ENCODE data around the gene PCF11. TPM values are rescaled to one million over a fixed set of nuclear protein-coding genes. Genes with fewer than 3 reads are reported as not detected.
A peak's percentile ranks its signal among the peaks of the same experiment; 100 is the strongest.

PCF11 gene
- total and polyA plus RNA-seq, 2 of the 13 experiments (the other 11 are each of a cell fraction or from before 2014, with no cell fraction given), result 40.3 to 47.7 TPM

GRCh38 chr11:83156996-83157593 is at the start of gene PCF11 (continued):
- TF ChIP-seq ZMYM4 (CRISPR knock-in tag; IDR thresholded peaks at IDR 0.05), result no peak; the same call in none of the 2 replicates
- TF ChIP-seq ZNF770 (CRISPR knock-in tag; IDR thresholded peaks at IDR 0.05), result no peak
- no peak for TF ChIP-seq SMARCE1 (IDR thresholded peaks at IDR 0.05; ENCODE audit: borderline replicate concordance)
- peak; percentile 58; the same call in 1 of the 2 replicates for TF ChIP-seq ZSCAN31 (CRISPR knock-in tag; IDR thresholded peaks at IDR 0.05; ENCODE audit: low read depth)
- TF ChIP-seq ZNF775 (CRISPR knock-in tag; IDR thresholded peaks at IDR 0.05; ENCODE audit: borderline replicate concordance), result no peak
- TF ChIP-seq NFIB (CRISPR knock-in tag; IDR thresholded peaks at IDR 0.05; ENCODE audit: borderline replicate concordance), result no peak
- TF ChIP-seq, protein P1, sequence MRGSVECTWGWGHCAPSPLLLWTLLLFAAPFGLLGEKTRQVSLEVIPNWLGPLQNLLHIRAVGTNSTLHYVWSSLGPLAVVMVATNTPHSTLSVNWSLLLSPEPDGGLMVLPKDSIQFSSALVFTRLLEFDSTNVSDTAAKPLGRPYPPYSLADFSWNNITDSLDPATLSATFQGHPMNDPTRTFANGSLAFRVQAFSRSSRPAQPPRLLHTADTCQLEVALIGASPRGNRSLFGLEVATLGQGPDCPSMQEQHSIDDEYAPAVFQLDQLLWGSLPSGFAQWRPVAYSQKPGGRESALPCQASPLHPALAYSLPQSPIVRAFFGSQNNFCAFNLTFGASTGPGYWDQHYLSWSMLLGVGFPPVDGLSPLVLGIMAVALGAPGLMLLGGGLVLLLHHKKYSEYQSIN (CRISPR knock-in tag; IDR thresholded peaks at IDR 0.05; ENCODE audit: borderline replicate concordance), result no peak
- 0 out of 2 replicates have a peak, but pooled peaks have one; percentile 12 for TF ChIP-seq CHCHD3 (CRISPR knock-in tag; IDR thresholded peaks at IDR 0.05)
- TF ChIP-seq, protein P2, sequence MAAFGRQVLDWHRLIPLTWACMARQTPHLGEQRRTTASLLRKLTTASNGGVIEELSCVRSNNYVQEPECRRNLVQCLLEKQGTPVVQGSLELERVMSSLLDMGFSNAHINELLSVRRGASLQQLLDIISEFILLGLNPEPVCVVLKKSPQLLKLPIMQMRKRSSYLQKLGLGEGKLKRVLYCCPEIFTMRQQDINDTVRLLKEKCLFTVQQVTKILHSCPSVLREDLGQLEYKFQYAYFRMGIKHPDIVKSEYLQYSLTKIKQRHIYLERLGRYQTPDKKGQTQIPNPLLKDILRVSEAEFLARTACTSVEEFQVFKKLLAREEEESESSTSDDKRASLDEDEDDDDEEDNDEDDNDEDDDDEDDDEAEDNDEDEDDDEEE (CRISPR knock-in tag; IDR thresholded peaks at IDR 0.05), result peak; percentile 73; the same call in 1 of the 2 replicates
- TF ChIP-seq AHR (CRISPR knock-in tag; IDR thresholded peaks at IDR 0.05), result no peak; the same call in 1 of the 2 replicates
- no peak; the same call in 1 of the 2 replicates for TF ChIP-seq MEF2D (CRISPR knock-in tag; IDR thresholded peaks at IDR 0.05)
- TF ChIP-seq, protein P3, sequence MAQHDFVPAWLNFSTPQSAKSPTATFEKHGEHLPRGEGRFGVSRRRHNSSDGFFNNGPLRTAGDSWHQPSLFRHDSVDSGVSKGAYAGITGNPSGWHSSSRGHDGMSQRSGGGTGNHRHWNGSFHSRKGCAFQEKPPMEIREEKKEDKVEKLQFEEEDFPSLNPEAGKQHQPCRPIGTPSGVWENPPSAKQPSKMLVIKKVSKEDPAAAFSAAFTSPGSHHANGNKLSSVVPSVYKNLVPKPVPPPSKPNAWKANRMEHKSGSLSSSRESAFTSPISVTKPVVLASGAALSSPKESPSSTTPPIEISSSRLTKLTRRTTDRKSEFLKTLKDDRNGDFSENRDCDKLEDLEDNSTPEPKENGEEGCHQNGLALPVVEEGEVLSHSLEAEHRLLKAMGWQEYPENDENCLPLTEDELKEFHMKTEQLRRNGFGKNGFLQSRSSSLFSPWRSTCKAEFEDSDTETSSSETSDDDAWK (CRISPR knock-in tag; IDR thresholded peaks at IDR 0.05), result no peak
- TF ChIP-seq, protein P4, sequence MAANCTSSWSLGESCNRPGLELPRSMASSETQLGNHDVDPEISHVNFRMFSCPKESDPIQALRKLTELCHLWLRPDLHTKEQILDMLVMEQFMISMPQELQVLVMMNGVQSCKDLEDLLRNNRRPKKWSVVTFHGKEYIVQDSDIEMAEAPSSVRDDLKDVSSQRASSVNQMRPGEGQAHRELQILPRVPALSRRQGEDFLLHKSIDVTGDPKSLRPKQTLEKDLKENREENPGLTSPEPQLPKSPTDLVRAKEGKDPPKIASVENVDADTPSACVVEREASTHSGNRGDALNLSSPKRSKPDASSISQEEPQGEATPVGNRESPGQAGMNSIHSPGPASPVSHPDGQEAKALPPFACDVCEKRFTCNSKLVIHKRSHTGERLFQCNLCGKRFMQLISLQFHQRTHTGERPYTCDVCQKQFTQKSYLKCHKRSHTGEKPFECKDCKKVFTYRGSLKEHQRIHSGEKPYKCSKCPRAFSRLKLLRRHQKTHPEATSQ (CRISPR knock-in tag; IDR thresholded peaks at IDR 0.05; ENCODE audit: borderline replicate concordance), result no peak
- no peak for TF ChIP-seq IKZF4 (CRISPR knock-in tag; IDR thresholded peaks at IDR 0.05; ENCODE audit: borderline replicate concordance, low read depth, not compliant biosample characterization)
